Endodermal cell (in vitro differentiated cells): Measurements from ENCODE around the gene DGKG. TPM values are rescaled to one million over a fixed set of nuclear protein-coding genes. Genes with fewer than 3 reads are reported as not detected.

Experiments
- DNase-seq: peaks from one replicate; pipeline ENCODE4 v3.0.0-alpha.2; 2017
- H3K27ac ChIP-seq: 2 replicates; pipeline ENCODE4 v1.5.1; 2013; ENCODE audit warnings: mild to moderate bottlenecking, low read depth, low read length, moderate library complexity
- H3K27me3 ChIP-seq: 2 replicates; pipeline ENCODE4 v1.6.1; 2013; ENCODE audit warnings: mild to moderate bottlenecking, low read length, moderate library complexity; ENCODE audit not compliant: insufficient read depth, control insufficient read depth, poor library complexity, severe bottlenecking
- H3K36me3 ChIP-seq: 2 replicates; pipeline ENCODE4 v1.7.0; 2013; ENCODE audit warnings: mild to moderate bottlenecking, low read length, moderate library complexity; ENCODE audit not compliant: control insufficient read depth, insufficient read depth
- H3K4me1 ChIP-seq: one replicate; pipeline ENCODE4 v1.7.0; 2013; ENCODE audit warnings: low read length; ENCODE audit not compliant: control insufficient read depth, insufficient read depth
- H3K4me3 ChIP-seq: 2 replicates; pipeline ENCODE4 v1.5.1; 2013; ENCODE audit warnings: mild to moderate bottlenecking, low read length, moderate library complexity
- H3K9ac ChIP-seq: 2 replicates; pipeline ENCODE4 v1.6.1; 2013; ENCODE audit warnings: mild to moderate bottlenecking, low read length, moderate library complexity; ENCODE audit not compliant: poor library complexity, severe bottlenecking; ENCODE audit errors: extremely low read depth
- H3K9me3 ChIP-seq: 2 replicates; pipeline ENCODE4 v1.6.1; 2013; ENCODE audit warnings: mild to moderate bottlenecking, low read length, moderate library complexity; ENCODE audit not compliant: control insufficient read depth
- H3K27ac Mint-ChIP-seq: 2 replicates; pipeline ENCODE4 v1.8.0; 2020; ENCODE audit warnings: mixed read lengths
- H3K27me3 Mint-ChIP-seq: 2 replicates; pipeline ENCODE4 v1.8.0; 2021; ENCODE audit warnings: mild to moderate bottlenecking, mixed read lengths; ENCODE audit not compliant: insufficient read depth
- H3K36me3 Mint-ChIP-seq: 2 replicates; pipeline ENCODE4 v1.8.0; 2020; ENCODE audit warnings: low read depth, mixed read lengths
- H3K4me1 Mint-ChIP-seq: 2 replicates; pipeline ENCODE4 v1.8.0; 2020; ENCODE audit warnings: mixed read lengths
- H3K4me3 Mint-ChIP-seq: 2 replicates; pipeline ENCODE4 v1.8.0; 2020; ENCODE audit warnings: mild to moderate bottlenecking, moderate library complexity, mixed read lengths
- H3K9me3 Mint-ChIP-seq: 2 replicates; pipeline ENCODE4 v1.8.0; 2020; ENCODE audit warnings: mild to moderate bottlenecking, mixed read lengths
- WGBS, 2 experiments: methylation state at CpG; one replicate each; pipeline versions ENCODE4 v1.1.5 to v1.1.7; 2013; ENCODE audit warnings: missing lambda C conversion rate in 2 of 2, mixed read lengths in 1 of 2; ENCODE audit not compliant: insufficient coverage in 1 of 2, insufficient read length in 1 of 2; 5-methylcytosine and 5-hydroxymethylcytosine counted together
- total RNA-seq, 2 donors: library from RNA; stranded (reverse); fragmentation: NEBNext Ultra II Directional in 1 of 2; extraction: Animal tissue kit (Norgen Biotek cat#: 25700) in 1 of 2; gene quantifications; 2 replicates in 1 of 2; 3 replicates in 1 of 2; pipeline ENCODE4 v1.2.1, GENCODE V29; 2021
- TF ChIP-seq, protein P1 (sequence below): fragments of 200-600 bp; sonication (generic); conservative IDR thresholded peaks from 2 replicates; pipeline ENCODE4 v1.5.0; 2021; ENCODE audit warnings: antibody characterized with exemption, mild to moderate bottlenecking

The DGKG gene
- total RNA-seq, 2 donors from 2014 or later: 0.86 to 1.8 TPM

DNA sequence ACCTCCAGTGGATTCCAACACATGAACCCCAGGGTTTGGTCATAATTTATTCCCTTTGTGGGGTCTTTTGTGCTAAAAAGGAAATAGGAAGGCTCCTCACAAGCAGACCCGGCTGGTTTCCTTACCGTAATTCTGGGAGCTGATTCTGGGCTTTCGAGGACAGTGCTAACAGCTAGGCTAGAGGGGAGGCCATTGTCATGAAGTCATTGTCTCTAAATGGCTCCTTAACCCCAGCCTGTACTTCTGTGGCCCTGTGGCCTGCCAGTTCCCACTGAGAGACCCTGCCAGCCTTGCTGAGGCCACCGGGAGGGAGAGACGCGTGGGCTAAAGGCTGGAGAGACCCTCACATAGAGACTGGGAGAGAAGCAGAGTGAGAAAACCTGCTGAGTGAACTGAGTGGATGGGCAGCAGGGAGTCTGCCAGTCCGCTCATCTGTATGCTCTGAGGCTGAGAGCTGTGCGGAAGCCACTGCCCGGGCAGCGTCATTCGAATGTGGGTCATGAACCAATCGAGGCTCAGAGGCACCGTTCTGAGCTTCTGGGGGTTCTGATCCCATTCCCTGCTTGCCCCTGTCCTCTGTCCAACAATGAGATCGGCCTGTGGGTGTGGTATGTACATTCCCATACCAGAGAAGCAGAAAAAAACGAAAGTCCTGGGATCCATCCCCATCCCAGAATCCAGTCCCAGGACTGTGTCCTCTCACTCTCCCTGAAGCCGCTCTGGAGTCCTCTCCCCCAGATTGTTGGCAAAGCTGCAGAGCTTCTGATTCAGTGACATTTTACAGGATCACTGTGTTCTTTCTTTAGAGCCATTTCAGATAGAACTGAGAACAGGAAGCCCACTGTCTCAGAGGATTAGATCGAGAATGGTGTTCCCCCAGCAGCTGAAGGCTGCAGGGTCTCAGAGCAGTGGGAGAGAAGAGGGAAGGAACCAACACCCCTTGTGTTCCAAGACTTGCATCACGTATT is 21.3 kb upstream of the DGKG start:
- H3K27me3 Mint-ChIP-seq: peaks cover 19% of the 10 kb centered on the region
- TF ChIP-seq, protein P1, sequence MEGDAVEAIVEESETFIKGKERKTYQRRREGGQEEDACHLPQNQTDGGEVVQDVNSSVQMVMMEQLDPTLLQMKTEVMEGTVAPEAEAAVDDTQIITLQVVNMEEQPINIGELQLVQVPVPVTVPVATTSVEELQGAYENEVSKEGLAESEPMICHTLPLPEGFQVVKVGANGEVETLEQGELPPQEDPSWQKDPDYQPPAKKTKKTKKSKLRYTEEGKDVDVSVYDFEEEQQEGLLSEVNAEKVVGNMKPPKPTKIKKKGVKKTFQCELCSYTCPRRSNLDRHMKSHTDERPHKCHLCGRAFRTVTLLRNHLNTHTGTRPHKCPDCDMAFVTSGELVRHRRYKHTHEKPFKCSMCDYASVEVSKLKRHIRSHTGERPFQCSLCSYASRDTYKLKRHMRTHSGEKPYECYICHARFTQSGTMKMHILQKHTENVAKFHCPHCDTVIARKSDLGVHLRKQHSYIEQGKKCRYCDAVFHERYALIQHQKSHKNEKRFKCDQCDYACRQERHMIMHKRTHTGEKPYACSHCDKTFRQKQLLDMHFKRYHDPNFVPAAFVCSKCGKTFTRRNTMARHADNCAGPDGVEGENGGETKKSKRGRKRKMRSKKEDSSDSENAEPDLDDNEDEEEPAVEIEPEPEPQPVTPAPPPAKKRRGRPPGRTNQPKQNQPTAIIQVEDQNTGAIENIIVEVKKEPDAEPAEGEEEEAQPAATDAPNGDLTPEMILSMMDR: no peak
- Histone ChIP-seq H3K36me3 (no peaks in the 10 kb centered on the region), H3K27ac (no peak overlapping the region), H3K27me3 (no peaks in the 10 kb centered on the region), H3K9ac (peak overlapping the region; percentile 29), H3K4me3 (no peak overlapping the region), H3K4me1 (peaks cover 18% of the 10 kb centered on the region), H3K9me3 (peaks cover 5% of the 10 kb centered on the region)
- peak overlapping the region; percentile 62 for H3K27ac Mint-ChIP-seq
- peaks cover 39% of the 10 kb centered on the region for H3K4me1 Mint-ChIP-seq
- H3K9me3 Mint-ChIP-seq: no peaks in the 10 kb centered on the region
- WGBS, 2 experiments: 74 to 83% methylated on average over 14 to 18 of the region's 18 CpGs
- H3K36me3 Mint-ChIP-seq: no peaks in the 10 kb centered on the region
- DNase-seq: peak; percentile 63
- H3K4me3 Mint-ChIP-seq: no peak overlapping the region

DNA sequence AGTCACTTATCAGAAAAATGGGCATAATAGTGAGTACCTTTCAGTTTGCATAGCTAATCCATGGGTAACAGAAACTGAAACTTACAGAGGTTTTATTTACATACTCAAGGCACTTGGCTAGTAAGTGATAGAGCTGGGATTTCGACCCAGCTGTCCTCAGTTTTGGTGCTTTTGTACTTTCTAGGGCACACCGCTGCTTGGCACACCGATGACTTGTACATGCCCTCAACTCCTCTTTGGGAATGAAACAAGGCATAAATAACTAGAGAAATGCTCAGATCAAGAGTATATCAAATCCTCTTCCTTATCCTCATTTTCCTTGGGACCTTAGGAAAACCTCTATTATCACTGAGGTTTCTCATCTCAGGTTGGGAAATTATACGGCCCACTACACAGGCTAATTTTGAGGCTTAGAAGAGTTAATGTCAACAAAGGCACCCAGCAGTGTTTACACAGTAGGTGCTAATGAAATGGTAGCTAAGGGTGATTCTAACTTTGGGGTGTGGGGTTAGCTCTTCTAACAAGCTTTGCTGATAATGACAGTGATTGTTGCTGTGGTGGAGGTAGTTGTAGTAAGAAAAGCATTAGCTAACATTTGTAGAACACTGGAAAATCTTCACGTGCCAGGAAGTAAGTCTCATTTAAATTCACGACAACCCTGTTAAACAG is 20.3 kb upstream of the DGKG start:
- TF ChIP-seq, protein P1: no peak
- Histone ChIP-seq H3K9ac (no peak overlapping the region), H3K27ac (no peak overlapping the region), H3K4me1 (peaks cover 18% of the 10 kb centered on the region), H3K9me3 (peaks cover 5% of the 10 kb centered on the region), H3K4me3 (no peak overlapping the region), H3K27me3 (no peaks in the 10 kb centered on the region), H3K36me3 (no peaks in the 10 kb centered on the region)
- Mint-ChIP-seq H3K27ac (peak overlapping the region; percentile 62), H3K27me3 (peaks cover 15% of the 10 kb centered on the region), H3K36me3 (no peaks in the 10 kb centered on the region), H3K9me3 (no peaks in the 10 kb centered on the region), H3K4me1 (peaks cover 39% of the 10 kb centered on the region), H3K4me3 (no peak overlapping the region)
- 63 to 73% methylated on average over 4 to 6 of the region's 6 CpGs for WGBS, 2 experiments
- DNase-seq: no peak

DNA sequence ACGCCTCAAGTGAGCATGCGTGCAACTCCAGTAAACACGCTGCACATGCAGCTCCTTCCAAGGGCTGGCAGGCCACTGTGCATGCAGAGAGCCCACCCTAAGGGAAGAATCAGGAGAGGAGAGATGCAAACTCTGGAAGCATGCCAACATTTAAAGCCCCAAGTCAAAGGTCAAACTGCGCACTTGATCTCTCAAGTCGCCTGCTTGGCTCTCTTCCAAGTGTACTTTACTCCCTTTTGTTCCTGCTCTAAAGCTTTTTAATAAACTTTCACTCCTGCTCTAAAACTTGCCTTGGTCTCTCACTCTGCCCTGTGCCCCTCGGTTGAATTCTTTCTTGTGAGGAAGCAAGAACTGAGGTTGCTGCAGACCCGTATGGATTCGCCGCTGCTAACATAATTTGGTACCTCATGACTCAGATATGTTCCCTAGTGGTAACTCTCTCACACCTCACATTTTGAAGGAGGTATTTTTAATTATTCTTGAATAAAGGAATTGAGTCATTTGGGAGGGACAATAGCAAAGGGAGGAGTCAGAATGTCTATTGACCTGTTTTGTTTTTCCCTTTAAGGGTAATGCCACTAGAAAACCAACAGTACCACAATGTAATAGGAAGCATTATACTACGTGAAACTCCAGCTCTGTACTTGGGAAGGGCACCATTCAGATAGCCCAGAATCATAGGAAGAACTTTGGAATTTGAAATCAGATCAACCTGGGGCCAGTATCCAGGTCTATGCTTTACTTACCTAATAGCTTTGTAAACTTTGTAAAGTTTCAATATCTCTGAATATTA is 19.6 kb upstream of the DGKG start:
- Mint-ChIP-seq H3K4me3 (no peak overlapping the region), H3K4me1 (peaks cover 41% of the 10 kb centered on the region), H3K36me3 (no peaks in the 10 kb centered on the region), H3K9me3 (no peaks in the 10 kb centered on the region), H3K27ac (no peak overlapping the region), H3K27me3 (peaks cover 12% of the 10 kb centered on the region)
- Histone ChIP-seq H3K4me3 (peak overlapping the region; percentile 32), H3K27me3 (no peaks in the 10 kb centered on the region), H3K4me1 (peaks cover 18% of the 10 kb centered on the region), H3K9ac (no peak overlapping the region), H3K27ac (no peak overlapping the region), H3K9me3 (peaks cover 5% of the 10 kb centered on the region), H3K36me3 (no peaks in the 10 kb centered on the region)
- no peak for DNase-seq
- TF ChIP-seq, protein P1: no peak
- WGBS, 2 experiments: 89 to 90% methylated on average over 10 of the region's 10 CpGs
